Stimulated activated CD8-positive, alpha-beta memory T cell treated with anti-CD3 and anti-CD28 coated beads, Interleukin-2, amount 100 ng/mL, for 1 hour (primary cell): ENCODE data around the gene OR2A2.

Source experiments
- DNase-seq, 2 donors: peaks; one replicate each; pipeline ENCODE4 v3.0.0-alpha.2; 2020; ENCODE audit warnings: low read depth in 2 of 2

OR2A2 gene

GRCh38 chr7:144142187-144142586 is 32.8 kb downstream of the OR2A2 start:
- no peak for DNase-seq

DNA sequence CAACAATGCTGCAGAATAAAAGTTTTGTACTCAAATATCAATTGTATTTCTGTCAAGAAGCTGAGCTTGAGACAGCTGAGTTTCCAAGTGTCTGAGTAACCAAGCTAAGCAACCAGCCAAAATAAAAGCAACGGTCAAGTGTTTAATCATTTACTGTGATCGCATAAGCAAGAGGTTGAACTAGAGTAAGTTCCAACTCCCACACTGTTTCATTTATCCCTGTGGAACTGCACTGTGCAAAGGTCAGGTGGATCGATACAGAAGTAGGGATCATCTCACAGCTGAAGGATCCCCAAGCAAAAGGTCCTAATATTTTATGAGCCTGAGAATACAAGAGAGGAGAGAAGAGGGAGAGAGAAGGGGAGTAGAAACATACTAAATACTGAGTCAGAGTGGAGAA is 35.0 kb downstream of the OR2A2 start:
- DNase-seq, result no peak

DNA sequence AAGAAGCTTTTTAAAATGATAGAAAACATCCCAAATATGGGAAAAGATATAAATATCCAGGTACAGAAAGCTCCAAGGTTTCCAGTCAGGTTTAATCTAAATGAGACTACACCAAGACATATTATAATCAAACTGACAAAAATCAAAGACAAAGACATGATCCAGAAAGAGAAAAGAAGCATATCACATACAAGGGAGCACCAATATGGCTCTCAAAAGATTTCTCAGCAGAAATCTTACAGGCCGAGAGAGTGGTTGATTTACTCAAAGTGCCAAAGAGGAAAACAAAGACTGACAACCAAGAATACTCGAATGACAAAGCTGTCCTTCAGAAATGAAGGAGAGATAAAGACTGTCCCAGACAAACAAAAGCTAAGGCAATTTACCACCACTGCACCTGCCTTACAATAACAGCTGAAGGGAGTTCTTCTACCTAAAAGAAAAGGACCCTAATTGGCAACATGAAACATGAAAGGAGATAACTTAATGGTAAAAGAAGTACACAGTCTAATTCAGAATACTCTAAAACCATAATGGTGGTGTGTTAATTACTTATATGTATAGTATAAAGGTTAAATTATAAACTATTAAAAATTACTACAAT is 38.9 kb downstream of the OR2A2 start:
- DNase-seq, result no peak

- DNase-seq, result no peak
These were observed 49.5 kb downstream of the OR2A2 start for GRCh38 chr7:144158861-144159260.
